Measurements from ENCODE around the gene CEP112. TPM values are rescaled to one million over a fixed set of nuclear protein-coding genes. Genes with fewer than 3 reads are reported as not detected.

The CEP112 gene
- total RNA-seq, 1 donor from 2014 or later = 3.1 TPM

- ATAC-seq (no peak), DNase-seq (ENCODE audit: low spot score) (no peak)
These were observed 250.5 kb downstream of the CEP112 start for GRCh38 chr17:65941356-65941899.

- DNase-seq (ENCODE audit: low spot score) = no peak
- ATAC-seq = no peak
These were observed 255.9 kb downstream of the CEP112 start for GRCh38 chr17:65936013-65936412.

- ATAC-seq = no peak
These were observed 258.6 kb downstream of the CEP112 start for GRCh38 chr17:65933290-65933689.

GRCh38 chr17:65931246-65932149 is 260.4 kb downstream of the CEP112 start:
- no peak for ATAC-seq
- no peak for DNase-seq (ENCODE audit: low spot score)

More at GRCh38 chr17:65933290-65933689, 258.6 kb downstream of the CEP112 start:
- no peak for DNase-seq (ENCODE audit: low spot score)

- DNase-seq (ENCODE audit: low spot score) (no peak), ATAC-seq (no peak)
These were observed 261.7 kb downstream of the CEP112 start for GRCh38 chr17:65930140-65930730.

GRCh38 chr17:65926599-65926998 is 265.3 kb downstream of the CEP112 start:
- DNase-seq (ENCODE audit: low spot score) = no peak

GRCh38 chr17:65925606-65926307 is 266.2 kb downstream of the CEP112 start:
- ATAC-seq = no peak
- no peak for DNase-seq (ENCODE audit: low spot score)

More at GRCh38 chr17:65926599-65926998, 265.3 kb downstream of the CEP112 start:
- no peak for ATAC-seq

GRCh38 chr17:65920996-65921395 is 270.9 kb downstream of the CEP112 start:
- ATAC-seq = no peak
- no peak for DNase-seq (ENCODE audit: low spot score)

GRCh38 chr17:65918916-65919315 is 273.0 kb downstream of the CEP112 start:
- ATAC-seq (no peak), DNase-seq (ENCODE audit: low spot score) (no peak)

GRCh38 chr17:65918500-65918899 is 273.4 kb downstream of the CEP112 start:
- DNase-seq (ENCODE audit: low spot score) (no peak), ATAC-seq (no peak)

GRCh38 chr17:65917560-65917959 is 274.4 kb downstream of the CEP112 start:
- DNase-seq (ENCODE audit: low spot score) (no peak), ATAC-seq (no peak)

- no peak for ATAC-seq
These were observed 275.5 kb downstream of the CEP112 start for GRCh38 chr17:65916425-65916824.

GRCh38 chr17:65914784-65915342 is 277.1 kb downstream of the CEP112 start:
- DNase-seq (ENCODE audit: low spot score) (no peak), ATAC-seq (no peak)

More at GRCh38 chr17:65916425-65916824, 275.5 kb downstream of the CEP112 start:
- no peak for DNase-seq (ENCODE audit: low spot score)

GRCh38 chr17:65913326-65913850 is 278.5 kb downstream of the CEP112 start:
- no peak for ATAC-seq

GRCh38 chr17:65910836-65911235 is 281.1 kb downstream of the CEP112 start:
- no peak for DNase-seq (ENCODE audit: low spot score)
- ATAC-seq = no peak

More at GRCh38 chr17:65913326-65913850, 278.5 kb downstream of the CEP112 start:
- no peak for DNase-seq (ENCODE audit: low spot score)

- ATAC-seq (no peak), DNase-seq (ENCODE audit: low spot score) (no peak)
These were observed 289.0 kb downstream of the CEP112 start for GRCh38 chr17:65902831-65903522.

GRCh38 chr17:65902155-65902554 is 289.8 kb downstream of the CEP112 start:
- DNase-seq (ENCODE audit: low spot score) = no peak
- no peak for ATAC-seq

GRCh38 chr17:65901394-65901793 is 290.5 kb downstream of the CEP112 start:
- ATAC-seq (no peak), DNase-seq (ENCODE audit: low spot score) (no peak)

- DNase-seq (ENCODE audit: low spot score) = no peak
- ATAC-seq = no peak
These were observed 291.7 kb downstream of the CEP112 start for GRCh38 chr17:65900216-65900615.

GRCh38 chr17:65898651-65899050 is 293.3 kb downstream of the CEP112 start:
- DNase-seq (ENCODE audit: low spot score) (no peak), ATAC-seq (no peak)

All from left lobe of liver (tissue), 2 donors.